PC-3 (cell line): Measurements from ENCODE around the gene RETREG2. TPM values are rescaled to one million over a fixed set of nuclear protein-coding genes. Genes with fewer than 3 reads are reported as not detected.

Experiments
- ATAC-seq: fragments of 200-7000 bp; cut with Tn5 transposase; 2 replicates; pipeline ENCODE4 v1.9.1; 2020; ENCODE audit warnings: mild to moderate bottlenecking, moderate library complexity
- BruUV-seq: library from RNA; stranded (reverse); fragments of 400-500 nt; replicated peaks from 2 replicates; lab custom pipeline; 2021; lab: Mats Ljungman, UMichigan
- CTCF ChIA-PET: fragments of 300-600 bp; sonication (Branson Sonifier 250); formaldehyde crosslinking; loops from one replicate; lab custom pipeline; 2022; ENCODE audit warnings: antibody characterized with exemption; lab: Charles Lee
- POLR2A ChIA-PET: fragments of 300-600 bp; sonication (Branson Sonifier 250); formaldehyde crosslinking; loops from one replicate; lab custom pipeline; 2022; ENCODE audit warnings: antibody characterized with exemption; ENCODE audit not compliant: unreplicated experiment; lab: Charles Lee
- DNase-seq: peaks from one replicate; pipeline ENCODE4 v3.0.0-alpha.2; 2015
- H2AFZ ChIP-seq: fragments of 300-600 bp; sonication (generic); 2 replicates; pipeline ENCODE4 v1.6.0; 2016; ENCODE audit warnings: antibody characterized with exemption, low read length
- H3F3A ChIP-seq: fragments of 300-600 bp; sonication (generic); one replicate; pipeline ENCODE4 v1.6.0; 2017; ENCODE audit warnings: antibody characterized with exemption, low read length, control low read depth, mild to moderate bottlenecking; ENCODE audit not compliant: unreplicated experiment
- H3K27ac ChIP-seq: fragments of 300-600 bp; sonication (generic); 2 replicates; pipeline ENCODE4 v1.5.1; 2016; ENCODE audit warnings: mild to moderate bottlenecking, low read length
- H3K27me3 ChIP-seq: fragments of 300-600 bp; sonication (generic); 2 replicates; pipeline ENCODE4 v1.6.1; 2016; ENCODE audit warnings: low read length, mixed read lengths
- H3K36me3 ChIP-seq: fragments of 300-600 bp; sonication (generic); 2 replicates; pipeline ENCODE4 v1.6.1; 2016; ENCODE audit warnings: low read depth, mixed run types, low read length, mixed read lengths
- H3K4me1 ChIP-seq: fragments of 300-600 bp; sonication (generic); 2 replicates; pipeline ENCODE4 v1.5.1; 2016; ENCODE audit warnings: low read length; ENCODE audit not compliant: insufficient read depth
- H3K4me2 ChIP-seq: fragments of 300-600 bp; sonication (generic); 2 replicates; pipeline ENCODE4 v1.6.0; 2016; ENCODE audit warnings: low read length
- H3K4me3 ChIP-seq: fragments of 300-600 bp; sonication (generic); 2 replicates; pipeline ENCODE4 v1.5.1; 2016; ENCODE audit warnings: mild to moderate bottlenecking, low read length, mixed read lengths
- H3K79me2 ChIP-seq: fragments of 300-600 bp; sonication (generic); 2 replicates; pipeline ENCODE4 v1.6.1; 2017; ENCODE audit warnings: low read length, mixed read lengths
- H3K9ac ChIP-seq: fragments of 300-600 bp; sonication (generic); 2 replicates; pipeline ENCODE4 v1.6.0; 2016; ENCODE audit warnings: mild to moderate bottlenecking, low read length
- H3K9me2 ChIP-seq: fragments of 300-600 bp; sonication (generic); replicated peaks from 2 replicates; pipeline ENCODE4 v1.6.1; 2016; ENCODE audit warnings: mixed run types, low read length, mixed read lengths
- H3K9me3 ChIP-seq: fragments of 300-600 bp; sonication (generic); 2 replicates; pipeline ENCODE4 v1.6.1; 2016; ENCODE audit warnings: low read length, mixed read lengths
- H4K20me1 ChIP-seq: fragments of 300-600 bp; sonication (generic); 2 replicates; pipeline ENCODE4 v1.6.1; 2016; ENCODE audit warnings: low read length, mixed read lengths
- EZH2 ChIP-seq: fragments of 300-600 bp; sonication (generic); IDR thresholded peaks from one replicate; pipeline ENCODE4 v1.6.1; 2017; ENCODE audit warnings: antibody characterized with exemption, mild to moderate bottlenecking, low read length; ENCODE audit not compliant: unreplicated experiment
- EZH2phosphoT487 ChIP-seq: fragments of 300-600 bp; sonication (generic); IDR thresholded peaks from 2 replicates; pipeline ENCODE4 v1.6.1; 2018; ENCODE audit warnings: mild to moderate bottlenecking, antibody characterized with exemption, low read length, borderline replicate concordance
- intact Hi-C: fragments of 100-400 bp; cut with micrococcal nuclease; formaldehyde crosslinking; loops from 2 replicates; pipeline ENCODE4 v1.9.0; 2023
- total RNA-seq: library from RNA; depleted of rRNA; stranded (reverse); fragments of >200 nt; gene quantifications from 2 replicates; pipeline ENCODE4 v1.2.3, GENCODE V29; 2014
- TF ChIP-seq, protein P1 (sequence below): fragments of 300-600 bp; sonication (generic); conservative IDR thresholded peaks from 2 replicates; pipeline ENCODE4 v1.5.1; 2017; ENCODE audit warnings: antibody characterized with exemption, low read depth, mild to moderate bottlenecking, low read length

Gene RETREG2
- total RNA-seq, 1 experiment from 2014 or later, result 61.0 TPM

DNA sequence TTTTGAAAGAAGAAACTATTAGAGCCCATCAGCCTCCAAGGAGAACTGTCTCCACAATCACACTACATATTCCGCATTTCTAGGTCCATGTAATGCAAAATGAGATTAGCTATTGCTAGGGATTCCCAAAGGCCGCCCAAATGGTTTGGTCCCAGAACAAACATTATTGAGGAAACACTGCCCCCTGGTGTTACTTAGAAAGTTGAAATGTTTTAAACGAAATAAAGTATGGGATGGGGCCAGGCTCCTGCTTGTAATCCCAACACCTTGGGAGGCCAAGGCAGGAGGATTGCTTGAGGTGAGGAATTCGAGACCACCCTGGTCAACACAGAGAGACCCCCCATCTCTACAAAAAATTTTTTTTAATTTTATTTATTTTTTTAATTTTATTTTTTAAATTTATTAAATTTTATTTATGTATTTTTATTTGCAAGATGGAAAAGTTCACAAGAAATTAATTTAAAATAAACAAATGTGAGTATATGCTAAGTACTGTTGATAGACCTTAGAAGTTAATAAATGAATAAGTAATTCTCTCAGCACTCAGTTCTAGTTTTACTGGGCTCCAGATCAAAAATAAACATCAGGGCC lies 22.9 kb upstream of the RETREG2 start:
- Histone ChIP-seq H3K79me2 (0 out of 2 replicates have a peak, but pooled peaks cover 4% of the 10 kb centered on the region), H3K9me3 (no peaks in the 10 kb centered on the region), H3K27ac (no peak overlapping the region), H3K27me3 (no peaks in the 10 kb centered on the region), H2AFZ (no peak overlapping the region), H3K36me3 (0 out of 2 replicates have a peak, but pooled peaks cover 2% of the 10 kb centered on the region), H3K9me2 (no peaks in the 10 kb centered on the region), H3F3A (no peaks in the 10 kb centered on the region), H3K9ac (no peak overlapping the region), H4K20me1 (no peaks in the 10 kb centered on the region), H3K4me3 (no peak overlapping the region), H3K4me1 (peaks cover 19% of the 10 kb centered on the region), H3K4me2 (no peak overlapping the region)
- intact Hi-C loops, result loop anchor here (1.0 to 2.0 kb wide), 3 partner anchors 30 to 126 kb away; no protein-coding TSS in a partner anchor
- ATAC-seq (peak; percentile 44), DNase-seq (peak; percentile 89)
- no peak for TF ChIP-seq EZH2
- TF ChIP-seq, protein P1, sequence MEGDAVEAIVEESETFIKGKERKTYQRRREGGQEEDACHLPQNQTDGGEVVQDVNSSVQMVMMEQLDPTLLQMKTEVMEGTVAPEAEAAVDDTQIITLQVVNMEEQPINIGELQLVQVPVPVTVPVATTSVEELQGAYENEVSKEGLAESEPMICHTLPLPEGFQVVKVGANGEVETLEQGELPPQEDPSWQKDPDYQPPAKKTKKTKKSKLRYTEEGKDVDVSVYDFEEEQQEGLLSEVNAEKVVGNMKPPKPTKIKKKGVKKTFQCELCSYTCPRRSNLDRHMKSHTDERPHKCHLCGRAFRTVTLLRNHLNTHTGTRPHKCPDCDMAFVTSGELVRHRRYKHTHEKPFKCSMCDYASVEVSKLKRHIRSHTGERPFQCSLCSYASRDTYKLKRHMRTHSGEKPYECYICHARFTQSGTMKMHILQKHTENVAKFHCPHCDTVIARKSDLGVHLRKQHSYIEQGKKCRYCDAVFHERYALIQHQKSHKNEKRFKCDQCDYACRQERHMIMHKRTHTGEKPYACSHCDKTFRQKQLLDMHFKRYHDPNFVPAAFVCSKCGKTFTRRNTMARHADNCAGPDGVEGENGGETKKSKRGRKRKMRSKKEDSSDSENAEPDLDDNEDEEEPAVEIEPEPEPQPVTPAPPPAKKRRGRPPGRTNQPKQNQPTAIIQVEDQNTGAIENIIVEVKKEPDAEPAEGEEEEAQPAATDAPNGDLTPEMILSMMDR, result peak; percentile 65
- CTCF ChIA-PET, result interaction anchor here (0.5 to 1.9 kb wide), 17 partner anchors 13 to 175 kb away, joined by 3 to 27 read pairs (median 5); partner anchors contain the start of gene CFAP65
- no TSS peak for BruUV-seq
- POLR2A ChIA-PET, result interaction anchor here (0.7 kb wide), 1 partner anchor 84 kb away, joined by 3 read pairs; no protein-coding TSS in a partner anchor

DNA sequence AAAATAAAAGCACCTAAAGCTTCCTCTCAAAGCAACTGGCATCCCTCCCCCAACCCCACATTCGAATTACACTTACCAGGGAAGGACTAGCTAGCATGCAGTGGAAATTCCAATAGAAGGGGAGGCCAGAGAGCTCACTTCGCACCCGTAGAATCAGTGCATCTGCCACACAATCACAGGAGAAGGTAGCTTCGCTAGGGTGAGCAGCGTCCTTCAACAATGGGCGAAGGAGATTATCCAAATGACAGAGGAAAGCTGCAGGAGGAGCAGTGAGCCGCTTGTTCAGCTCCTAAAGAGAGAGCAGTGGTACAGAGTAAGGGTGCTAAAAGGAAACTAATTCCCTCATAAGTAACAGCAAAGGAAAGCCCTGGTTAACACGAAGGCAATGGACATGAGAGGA lies 20.7 kb upstream of the RETREG2 start:
- Histone ChIP-seq H3K9ac (no peak overlapping the region), H3K9me2 (no peaks in the 10 kb centered on the region), H3K27ac (no peak overlapping the region), H3F3A (no peaks in the 10 kb centered on the region), H3K9me3 (no peaks in the 10 kb centered on the region), H3K36me3 (0 out of 2 replicates have a peak, but pooled peaks cover 2% of the 10 kb centered on the region), H3K27me3 (no peaks in the 10 kb centered on the region), H2AFZ (no peak overlapping the region), H3K4me2 (no peak overlapping the region), H3K79me2 (0 out of 2 replicates have a peak, but pooled peaks cover 4% of the 10 kb centered on the region), H3K4me1 (peaks cover 26% of the 10 kb centered on the region), H4K20me1 (no peaks in the 10 kb centered on the region), H3K4me3 (no peak overlapping the region)
- intact Hi-C loops, result no loop called here
- CTCF ChIA-PET, result interaction anchor here (0.5 to 1.1 kb wide), 2 partner anchors 127 to 530 kb away, joined by 3 read pairs; no protein-coding TSS in a partner anchor
- no TSS peak for BruUV-seq
- POLR2A ChIA-PET, result no interaction called here
- ATAC-seq (no peak), DNase-seq (no peak)
- no peak for TF ChIP-seq EZH2
- TF ChIP-seq EZH2phosphoT487, result no peak
- TF ChIP-seq, protein P1, result no peak

DNA sequence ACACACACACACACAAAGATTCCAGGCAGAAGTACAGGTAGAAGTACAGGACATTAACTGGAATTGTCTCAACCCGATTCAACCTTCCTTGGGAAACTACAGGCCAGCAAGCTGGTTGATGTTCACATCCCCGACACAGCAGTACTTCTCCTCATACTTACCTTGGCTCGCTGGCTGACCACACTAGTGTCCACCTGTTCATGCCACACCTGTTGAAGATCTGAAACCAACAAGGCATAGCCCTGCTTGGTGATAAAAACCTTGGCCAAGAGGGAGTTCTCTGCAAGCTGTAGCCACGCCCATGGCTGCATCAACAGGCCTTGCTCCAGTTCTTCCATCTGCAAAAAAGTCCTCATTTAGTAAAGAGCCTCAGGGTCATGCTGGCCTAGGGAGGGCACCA lies 20.1 kb upstream of the RETREG2 start:
- intact Hi-C loops, result no loop called here
- BruUV-seq, result no TSS peak
- Histone ChIP-seq H3K4me3 (no peak overlapping the region), H3K9ac (no peak overlapping the region), H3K79me2 (0 out of 2 replicates have a peak, but pooled peaks cover 4% of the 10 kb centered on the region), H3K27ac (no peak overlapping the region), H3K36me3 (0 out of 2 replicates have a peak, but pooled peaks cover 2% of the 10 kb centered on the region), H3K4me1 (peaks cover 26% of the 10 kb centered on the region), H3K4me2 (peak overlapping the region; percentile 29; the same call in 1 of the 2 replicates), H3K9me2 (no peaks in the 10 kb centered on the region), H3K27me3 (no peaks in the 10 kb centered on the region), H2AFZ (no peak overlapping the region), H3F3A (no peaks in the 10 kb centered on the region), H3K9me3 (no peaks in the 10 kb centered on the region), H4K20me1 (no peaks in the 10 kb centered on the region)
- ATAC-seq (no peak), DNase-seq (no peak)
- POLR2A ChIA-PET, result interaction anchor here (0.7 kb wide), 1 partner anchor 50 kb away, joined by 4 read pairs; no protein-coding TSS in a partner anchor
- TF ChIP-seq, protein P1, result no peak
- TF ChIP-seq EZH2 (no peak), EZH2phosphoT487 (no peak)
- CTCF ChIA-PET, result interaction anchor here (0.5 kb wide), 1 partner anchor 529 kb away, joined by 3 read pairs; no protein-coding TSS in a partner anchor
